Tibial nerve (tissue), 4 donors: ENCODE measurements around the gene MYO9B. TPM values are rescaled to one million over a fixed set of nuclear protein-coding genes. Genes with fewer than 3 reads are reported as not detected.

Source experiments
- DNase-seq, 2 donors: peaks; one replicate each; pipeline ENCODE4 v3.0.0-alpha.2; 2019; ENCODE audit warnings: low spot score in 2 of 2
- H3K27ac ChIP-seq, 4 donors: fragments of 200-600 bp; sonication (generic) in 3 of 4; one replicate each; pipeline ENCODE4 v1.5.1; 2017 to 2019; ENCODE audit warnings: mild to moderate bottlenecking in 1 of 4
- H3K27me3 ChIP-seq, 2 donors: fragments of 200-600 bp; sonication (generic) in 1 of 2; one replicate each; pipeline versions ENCODE4 v1.5.1 to v1.6.0; 2017 to 2019
- H3K36me3 ChIP-seq, 3 donors: fragments of 200-600 bp; sonication (generic); one replicate each; pipeline ENCODE4 v1.5.1; 2018 to 2019
- H3K4me1 ChIP-seq, 4 donors: fragments of 200-600 bp; sonication (generic) in 3 of 4; one replicate each; pipeline ENCODE4 v1.5.1; 2017 to 2019
- H3K4me3 ChIP-seq, 4 donors: fragments of 200-600 bp; sonication (generic) in 3 of 4; one replicate each; pipeline ENCODE4 v1.5.1; 2017 to 2019; ENCODE audit warnings: mild to moderate bottlenecking in 1 of 4, moderate library complexity in 1 of 4
- H3K9me3 ChIP-seq, 4 donors: fragments of 200-600 bp; sonication (generic) in 3 of 4; one replicate each; pipeline ENCODE4 v1.5.1; 2017 to 2019
- CTCF ChIP-seq, 5 experiments: fragments of 200-600 bp in 3 of 5; fragments of 450-650 bp in 2 of 5; sonication (generic) in 3 of 5; IDR thresholded peaks; one replicate each; pipeline ENCODE4 v1.5.1; 2016 to 2019; ENCODE audit warnings: antibody characterized with exemption in 5 of 5, mild to moderate bottlenecking in 3 of 5, moderate library complexity in 2 of 5
- EP300 ChIP-seq, 2 donors: sonication (generic); formaldehyde crosslinking; IDR thresholded peaks; one replicate each; pipeline ENCODE4 v1.6.1; 2017; ENCODE audit warnings: antibody characterized with exemption in 2 of 2, mild to moderate bottlenecking in 1 of 2
- POLR2A ChIP-seq, 2 donors: fragments of 450-650 bp; IDR thresholded peaks; one replicate each; pipeline ENCODE4 v1.6.1; 2017; ENCODE audit warnings: antibody characterized with exemption in 2 of 2, mild to moderate bottlenecking in 2 of 2, moderate library complexity in 2 of 2
- WGBS, 2 donors: methylation state at CpG; one replicate each; pipeline ENCODE4 v1.1.5; 2018; 5-methylcytosine and 5-hydroxymethylcytosine counted together
- total RNA-seq, 4 donors: library from RNA; depleted of rRNA; stranded (reverse); fragments of >200 nt; gene quantifications; one replicate each; pipeline ENCODE4 v1.1.0, GENCODE V29; 2016

MYO9B gene
- total RNA-seq, 4 donors from 2014 or later: 61.7 to 201 (median 115) TPM

DNA sequence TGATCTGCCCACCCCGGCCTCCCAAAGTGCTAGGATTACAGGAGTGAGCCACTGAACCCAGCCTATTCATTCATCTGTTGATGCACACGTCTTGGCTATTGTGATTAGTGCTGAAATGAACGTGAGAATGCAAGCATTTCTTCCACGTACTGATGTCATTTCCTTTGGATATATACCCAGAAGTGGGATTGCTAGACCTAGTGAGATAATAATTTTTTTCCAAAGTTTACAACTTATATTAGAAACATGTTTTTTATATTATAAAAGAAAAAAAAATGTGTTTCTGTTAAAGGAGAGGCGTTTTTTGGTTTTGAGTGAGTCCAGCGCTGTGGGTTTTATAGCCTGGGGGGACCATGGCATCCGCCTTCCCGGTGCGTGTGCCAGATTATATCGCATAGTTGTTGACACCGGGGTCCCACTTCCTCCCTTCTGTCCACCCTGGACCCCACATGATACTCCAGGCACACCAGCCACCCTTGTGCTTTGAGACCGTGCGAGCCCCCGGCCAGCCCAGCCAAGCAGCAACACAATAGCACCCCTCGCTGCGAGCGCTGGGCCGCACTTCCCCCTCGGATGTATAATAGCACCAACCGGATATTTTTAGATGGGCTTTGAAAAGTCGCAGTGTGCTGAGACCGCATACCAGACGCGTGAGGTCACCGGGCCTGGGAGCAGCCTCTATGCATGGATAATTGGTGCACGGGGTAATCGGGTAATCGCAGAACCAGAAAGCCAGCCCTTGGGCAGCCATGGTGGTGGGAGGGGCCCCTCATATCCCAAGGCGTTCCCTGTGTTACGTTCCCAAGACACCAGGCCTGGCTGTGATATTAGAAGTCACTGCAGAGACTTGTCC is 59.6 kb downstream of the MYO9B start:
- Histone ChIP-seq H3K27ac (peak overlapping the region; percentile 72 to 99 (median 89)), H3K9me3 (no peaks in the 10 kb centered on the region), H3K4me3 (peak overlapping the region; percentile 7 to 40 (median 26)), H3K36me3 (no peaks in the 10 kb centered on the region), H3K4me1 (peaks cover 0 to 30% (median 19%) of the 10 kb centered on the region in 4 donors), H3K27me3 (no peaks in the 10 kb centered on the region)
- peak; percentile 80 to 84 for DNase-seq
- TF ChIP-seq EP300 (IDR thresholded peaks at IDR 0.05) (peak in 1 of 2 donors; percentile 81), POLR2A (IDR thresholded peaks at IDR 0.05) (no peak), CTCF (IDR thresholded peaks at IDR 0.05) (peak; percentile 14 to 52 (median 34))
- WGBS, 2 donors: 6 to 11% methylated on average over 28 to 30 of the region's 30 CpGs

GRCh38 chr19:17136021-17136420 is 60.4 kb downstream of the MYO9B start:
- 43 to 54% methylated on average over 9 of the region's 9 CpGs for WGBS, 2 donors
- H3K4me1 ChIP-seq: peaks cover 0 to 30% (median 19%) of the 10 kb centered on the region in 4 donors
- H3K27ac ChIP-seq: peak overlapping the region; percentile 72 to 99 (median 89)

DNA sequence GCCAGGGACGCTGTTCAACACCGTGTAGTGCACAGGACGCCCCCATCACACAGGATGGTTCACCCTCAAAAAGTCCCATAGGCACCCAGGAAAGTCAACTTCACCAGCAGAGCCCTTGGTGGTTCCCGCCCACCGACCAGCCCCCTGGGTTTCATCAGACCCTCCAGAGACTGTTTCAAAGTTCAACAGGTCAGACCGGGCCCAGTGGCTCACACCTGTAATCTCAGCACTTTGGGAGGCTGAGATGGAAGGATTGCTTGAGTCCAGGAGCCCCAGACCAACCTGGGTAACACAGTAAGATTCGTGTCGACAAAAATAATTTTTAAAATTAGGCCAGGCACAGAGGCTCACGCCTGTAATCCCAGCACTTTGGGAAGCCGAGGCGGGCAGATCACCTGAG is 61.0 kb downstream of the MYO9B start:
- TF ChIP-seq POLR2A (IDR thresholded peaks at IDR 0.05) (no peak), CTCF (IDR thresholded peaks at IDR 0.05) (no peak), EP300 (IDR thresholded peaks at IDR 0.05) (no peak)
- Histone ChIP-seq H3K36me3 (no peaks in the 10 kb centered on the region), H3K4me3 (no peak overlapping the region), H3K4me1 (peaks cover 0 to 30% (median 19%) of the 10 kb centered on the region in 4 donors), H3K9me3 (no peaks in the 10 kb centered on the region), H3K27ac (peak overlapping the region; percentile 72 to 99 (median 89)), H3K27me3 (no peaks in the 10 kb centered on the region)
- 83 to 89% methylated on average over 9 of the region's 11 CpGs for whole genome bisulfite sequencing, 2 donors
- DNase-seq: no peak

More at GRCh38 chr19:17136021-17136420, 60.4 kb downstream of the MYO9B start:
- Histone ChIP-seq H3K27me3 (no peaks in the 10 kb centered on the region), H3K9me3 (no peaks in the 10 kb centered on the region), H3K36me3 (no peaks in the 10 kb centered on the region), H3K4me3 (peak overlapping the region in 2 of 4 donors; percentile 19 to 40)
- no peak for DNase-seq
- TF ChIP-seq EP300 (IDR thresholded peaks at IDR 0.05) (no peak), POLR2A (IDR thresholded peaks at IDR 0.05) (no peak), CTCF (IDR thresholded peaks at IDR 0.05) (no peak)

DNA sequence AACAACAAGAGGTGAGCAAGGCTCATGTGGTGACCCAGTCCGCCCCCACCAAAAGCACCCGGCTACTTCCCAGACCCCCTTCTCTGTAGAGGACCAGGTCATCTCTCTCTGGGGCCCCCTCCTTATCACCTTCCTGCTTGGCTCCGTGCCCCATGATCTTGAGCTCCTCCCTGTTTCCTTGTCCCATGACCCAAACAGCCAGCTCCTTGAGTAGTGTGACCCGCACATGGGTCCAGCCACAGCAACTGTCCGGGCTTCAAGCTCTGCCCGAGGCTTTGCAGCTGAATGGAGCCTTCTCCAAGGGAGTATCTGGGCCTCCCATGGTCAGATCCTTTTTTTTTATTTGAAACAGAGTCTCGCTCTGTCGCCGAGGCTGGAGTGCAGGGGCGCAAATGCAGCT is 61.8 kb downstream of the MYO9B start:
- Histone ChIP-seq H3K36me3 (peaks cover 0 to under 1% (median 0%) of the 10 kb centered on the region in 3 donors), H3K27ac (no peak overlapping the region), H3K27me3 (no peaks in the 10 kb centered on the region), H3K4me3 (no peak overlapping the region), H3K9me3 (no peaks in the 10 kb centered on the region), H3K4me1 (peaks cover 0 to 30% (median 19%) of the 10 kb centered on the region in 4 donors)
- DNase-seq: no peak
- no peak for TF ChIP-seq EP300 (IDR thresholded peaks at IDR 0.05)
- no peak for TF ChIP-seq POLR2A (IDR thresholded peaks at IDR 0.05)
- TF ChIP-seq CTCF (IDR thresholded peaks at IDR 0.05): no peak
- 79 to 81% methylated on average over 10 of the region's 10 CpGs for WGBS, 2 donors
